Activated T-cell treated with anti-CD3 and anti-CD28 coated beads for 4 hours (primary cell): ENCODE results near the gene HIPK2.

ENCODE experiments used
- DNase-seq: peaks from one replicate; pipeline ENCODE4 v3.0.0-alpha.2; 2020

HIPK2 gene

GRCh38 chr7:139777948-139778841 is at the start of gene HIPK2:
Gene HIPK2, minus strand, starts transcription at chr7:139777998. Its CDS starts 375 bp downstream, at chr7:139777623.
- peak; percentile 53 for DNase-seq

- DNase-seq: no peak
Measured at GRCh38 chr7:139827042-139827441, 49.2 kb upstream of the HIPK2 start.

GRCh38 chr7:139825666-139826290 is 48.0 kb upstream of the HIPK2 start:
- DNase-seq: no peak

GRCh38 chr7:139823959-139824521 is 46.2 kb upstream of the HIPK2 start:
- DNase-seq: no peak

DNA sequence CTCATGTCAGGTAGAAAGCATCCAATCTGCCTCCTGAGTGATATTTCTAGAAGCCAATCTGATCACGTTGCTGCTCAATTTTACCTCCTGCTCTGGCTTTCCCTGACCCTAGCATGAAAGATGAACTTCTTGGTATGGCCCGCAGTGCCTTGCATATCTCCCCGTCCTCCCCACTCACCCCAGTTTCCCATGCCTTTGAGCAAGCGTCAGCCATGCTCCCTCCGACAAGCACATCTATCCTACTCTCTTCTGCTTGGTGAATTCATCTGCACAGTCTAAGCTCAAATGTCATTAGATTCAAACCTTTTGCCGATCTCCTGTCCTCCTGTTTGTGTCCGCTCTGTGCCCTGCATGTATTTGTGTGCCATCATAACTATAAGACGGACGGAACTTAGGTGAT is 45.1 kb upstream of the HIPK2 start:
- no peak for DNase-seq

GRCh38 chr7:139821349-139822105 is 43.7 kb upstream of the HIPK2 start:
- DNase-seq: no peak

DNA sequence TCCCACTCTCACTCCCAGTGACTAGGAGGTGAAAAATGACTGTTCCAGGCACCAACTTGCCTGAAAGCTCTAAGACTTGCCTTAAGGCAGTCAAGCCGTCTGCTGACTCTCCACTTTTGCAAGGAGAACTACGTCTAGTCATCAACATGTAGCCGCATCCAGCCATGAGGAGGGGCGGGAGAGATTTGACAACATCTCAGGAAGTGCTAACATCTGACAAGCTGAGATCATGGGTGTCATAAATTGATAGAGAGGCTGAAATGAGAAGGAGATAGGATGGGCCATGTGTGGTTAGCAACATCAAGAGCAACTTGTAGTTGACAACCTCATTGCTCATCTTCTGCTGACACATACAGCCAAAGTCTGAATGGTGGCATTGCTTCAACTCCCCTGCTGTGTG is 42.3 kb upstream of the HIPK2 start:
- DNase-seq: no peak

- DNase-seq: no peak
Measured at GRCh38 chr7:139817249-139817648, 39.5 kb upstream of the HIPK2 start.

GRCh38 chr7:139813689-139814088 is 35.9 kb upstream of the HIPK2 start:
- DNase-seq: no peak

DNA sequence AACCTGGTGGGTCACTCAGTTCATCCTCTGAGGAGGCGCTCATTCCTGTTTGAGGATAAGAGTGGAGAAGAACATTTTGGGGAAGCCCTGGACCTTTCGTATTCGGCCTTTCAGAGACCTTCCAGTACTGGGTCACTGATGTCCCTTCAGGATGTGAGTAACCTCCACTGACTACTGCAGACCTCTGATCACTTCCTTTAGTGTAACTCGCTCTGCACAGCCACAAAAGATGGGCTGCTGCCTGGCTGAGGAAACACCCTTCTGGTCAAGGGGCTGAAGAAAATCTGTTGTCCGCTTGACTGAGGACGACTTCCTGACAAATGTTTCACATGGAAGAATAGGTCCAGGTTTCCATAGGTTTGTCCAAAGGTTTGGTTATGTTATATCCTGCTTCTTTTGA is 35.4 kb upstream of the HIPK2 start:
- no peak for DNase-seq

GRCh38 chr7:139811066-139811465 is 33.3 kb upstream of the HIPK2 start:
- DNase-seq: no peak

GRCh38 chr7:139808846-139809442 is 31.1 kb upstream of the HIPK2 start:
- no peak for DNase-seq

- no peak for DNase-seq
Measured at GRCh38 chr7:139808427-139808826, 30.6 kb upstream of the HIPK2 start.

- no peak for DNase-seq
Measured at GRCh38 chr7:139807009-139807408, 29.2 kb upstream of the HIPK2 start.

GRCh38 chr7:139804571-139804970 is 26.8 kb upstream of the HIPK2 start:
- DNase-seq: no peak

GRCh38 chr7:139799586-139799985 is 21.8 kb upstream of the HIPK2 start:
- DNase-seq: no peak

- no peak for DNase-seq
Measured at GRCh38 chr7:139798892-139799291, 21.1 kb upstream of the HIPK2 start.

DNA sequence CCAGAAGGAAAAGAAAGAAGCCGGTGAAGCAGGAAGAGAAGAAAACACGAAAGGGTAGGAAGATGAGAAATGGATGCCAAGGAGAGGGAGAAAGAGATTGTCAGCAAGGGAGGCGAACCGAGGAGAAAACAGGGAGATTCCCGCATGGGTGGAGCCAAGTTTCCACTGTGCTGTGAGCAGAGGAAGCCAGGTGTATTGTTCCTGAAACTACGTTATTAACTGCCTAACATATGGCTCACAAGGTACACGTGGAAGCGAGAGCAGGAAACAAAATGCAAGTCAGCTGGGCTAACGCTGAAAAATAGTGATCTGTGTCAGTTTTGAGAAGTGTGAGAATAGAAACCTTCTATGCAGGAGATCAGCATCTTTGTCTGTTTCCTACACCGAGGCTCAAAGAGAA is 20.4 kb upstream of the HIPK2 start:
- no peak for DNase-seq

DNA sequence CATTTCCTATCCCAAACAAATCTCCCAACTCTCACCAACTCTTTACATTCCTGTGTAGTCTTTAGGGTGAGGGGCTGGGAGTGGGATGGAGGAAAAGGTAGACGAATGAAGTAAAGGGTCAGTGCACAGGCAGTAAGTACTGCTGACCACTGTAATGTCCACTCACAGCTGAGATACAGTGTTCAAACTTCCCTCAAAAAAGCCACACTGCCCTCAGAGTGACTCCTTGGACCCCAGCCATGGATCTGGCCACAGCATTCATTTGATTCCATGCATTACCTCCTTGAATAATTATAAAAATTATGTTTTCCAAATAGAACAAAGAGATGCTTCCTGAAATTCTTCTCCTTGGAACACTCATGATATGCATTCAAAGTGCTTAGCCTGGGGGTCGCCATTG is 19.8 kb upstream of the HIPK2 start:
- no peak for DNase-seq

- DNase-seq: no peak
Measured at GRCh38 chr7:139791316-139791715, 13.5 kb upstream of the HIPK2 start.

GRCh38 chr7:139784648-139785047 is 6.8 kb upstream of the HIPK2 start:
- DNase-seq: no peak

DNA sequence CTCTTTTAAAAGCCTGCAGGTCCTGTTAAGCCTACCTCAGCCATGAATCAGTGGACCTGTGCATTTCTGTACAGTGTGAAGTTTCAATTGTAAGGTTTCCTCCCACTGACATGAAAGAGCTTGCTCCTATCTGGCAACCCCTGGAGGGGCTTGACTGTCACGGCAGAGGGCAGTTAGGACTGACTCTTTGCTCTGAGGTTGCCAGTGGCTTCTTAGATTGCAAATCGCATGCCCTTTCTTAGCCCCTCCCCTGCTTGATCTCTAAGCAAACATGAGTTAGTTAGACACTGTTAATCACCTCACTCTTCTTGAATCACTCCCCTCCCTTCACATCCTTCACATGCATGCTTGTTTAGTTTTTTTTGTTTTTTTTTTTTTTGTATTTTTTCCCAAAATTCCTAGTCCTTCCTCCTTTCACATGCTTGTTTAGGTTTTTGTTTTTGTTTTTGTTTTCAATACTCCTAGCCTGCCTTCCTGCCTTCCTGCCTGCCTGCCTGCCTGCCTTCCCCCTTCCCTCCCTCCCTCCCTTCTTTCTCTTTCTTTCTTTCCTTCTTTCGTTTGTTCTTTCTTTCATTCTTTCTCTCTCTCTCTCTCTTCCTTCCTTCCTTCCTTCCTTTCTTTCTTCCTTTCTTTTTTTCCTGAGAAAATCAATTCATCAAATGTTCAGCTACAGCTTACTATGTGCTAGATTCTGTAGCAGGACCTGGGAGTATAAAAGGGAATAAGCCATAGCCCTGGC is 6.0 kb upstream of the HIPK2 start:
- DNase-seq: no peak
